ENCODE measurements around the gene SLC1A4. TPM values are rescaled to one million over a fixed set of nuclear protein-coding genes. Genes with fewer than 3 reads are reported as not detected.
A peak's percentile ranks its signal among the peaks of the same experiment; 100 is the strongest.
"Not testable (repeated sequence)": the region's sequence is repeated elsewhere in the genome, so short reads cannot be mapped to it uniquely, and the experiment has no call there.

Gene SLC1A4
- total RNA-seq, 2 donors from 2014 or later = 1.7 to 8.0 TPM

DNA sequence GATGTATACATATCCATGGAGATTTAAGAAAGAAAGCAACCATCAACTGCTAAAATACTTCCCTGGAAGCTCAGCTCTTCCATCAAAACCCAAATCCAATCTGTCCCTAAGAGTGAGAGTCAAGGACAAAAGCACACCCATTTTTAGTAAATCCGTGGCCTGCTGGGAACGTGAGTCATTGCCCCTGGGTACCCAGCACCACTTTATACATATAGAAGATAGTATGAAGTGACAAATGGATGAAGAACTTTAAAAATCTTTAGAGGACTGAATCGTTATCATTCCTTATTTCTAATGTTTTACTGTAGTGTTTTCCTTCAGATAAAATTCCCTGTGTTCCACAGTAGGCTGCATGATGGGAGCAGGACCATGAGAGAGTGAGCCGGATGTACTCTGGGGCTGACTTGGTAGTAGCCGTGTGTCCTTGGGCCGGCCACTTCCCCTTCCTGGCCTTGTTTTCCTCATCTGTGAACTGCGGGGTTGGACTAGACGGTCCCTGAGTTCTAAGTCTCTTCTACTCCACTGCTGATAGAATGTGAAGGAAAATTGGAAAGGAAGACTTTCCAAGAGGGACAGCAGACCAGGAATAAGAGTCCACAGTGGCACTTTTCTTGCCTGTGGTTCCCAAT lies 38.5 kb downstream of the SLC1A4 start:
- no peak for DNase-seq
- H3K36me3 Mint-ChIP-seq (ENCODE audit: low read depth) = no peaks in the 10 kb centered on the region
- no peak for ATAC-seq
- H3K9me3 ChIP-seq (ENCODE audit: control insufficient read depth, low read length, poor library complexity, severe bottlenecking) = no peaks in the 10 kb centered on the region
- H3K27ac Mint-ChIP-seq = no peak overlapping the region
- H3K4me3 Mint-ChIP-seq = no peak overlapping the region
- H3K27me3 Mint-ChIP-seq = no peaks in the 10 kb centered on the region
- peaks cover 23% of the 10 kb centered on the region for H3K4me1 Mint-ChIP-seq

DNA sequence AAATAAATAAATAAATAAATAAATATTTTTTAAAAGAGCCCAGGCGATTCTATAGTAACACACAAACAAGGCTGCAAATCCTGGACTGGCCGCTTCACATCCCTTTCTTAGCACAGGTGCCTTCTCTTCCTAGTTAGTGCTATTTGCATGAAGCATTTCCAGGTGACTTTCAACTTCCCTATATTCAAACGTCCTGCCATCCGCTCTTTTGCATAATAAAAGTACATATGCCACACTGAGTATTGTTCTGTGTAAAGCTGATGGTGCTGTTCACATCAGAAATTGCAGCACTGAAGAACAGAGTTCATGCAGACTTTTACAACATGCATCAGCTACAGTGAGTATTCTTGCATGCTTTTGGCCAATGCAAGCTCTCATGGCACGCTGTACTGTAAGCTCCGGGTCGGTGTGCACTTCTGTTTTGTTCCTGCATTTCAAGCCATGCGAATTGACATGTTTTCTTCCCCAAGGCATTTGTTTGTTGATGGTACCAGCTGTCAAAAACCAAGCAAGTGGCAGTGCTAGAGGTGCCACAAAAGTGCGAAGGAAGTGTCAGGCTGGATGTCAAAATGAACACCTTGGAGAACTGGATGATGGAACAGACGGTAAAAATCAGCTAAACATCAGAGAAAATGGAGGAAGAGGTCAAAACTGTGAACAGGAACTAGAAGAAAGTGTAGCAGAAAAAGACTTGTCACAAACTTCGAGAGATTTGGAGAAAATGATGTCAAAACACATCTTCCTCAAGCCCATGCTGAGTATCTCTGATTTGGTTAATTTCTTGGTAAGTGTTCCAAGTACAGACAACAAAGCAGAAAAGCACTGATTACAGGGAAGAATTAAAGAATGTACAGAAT lies 41.5 kb downstream of the SLC1A4 start:
- DNase-seq (no peak), ATAC-seq (peak; percentile 39)
- Mint-ChIP-seq H3K4me1 (peaks cover 25% of the 10 kb centered on the region), H3K4me3 (peak overlapping the region; percentile 82), H3K36me3 (ENCODE audit: low read depth) (peaks cover 4% of the 10 kb centered on the region), H3K27ac (peak overlapping the region; percentile 87), H3K27me3 (no peaks in the 10 kb centered on the region)
- H3K9me3 ChIP-seq (ENCODE audit: control insufficient read depth, low read length, poor library complexity, severe bottlenecking) = no peaks in the 10 kb centered on the region

DNA sequence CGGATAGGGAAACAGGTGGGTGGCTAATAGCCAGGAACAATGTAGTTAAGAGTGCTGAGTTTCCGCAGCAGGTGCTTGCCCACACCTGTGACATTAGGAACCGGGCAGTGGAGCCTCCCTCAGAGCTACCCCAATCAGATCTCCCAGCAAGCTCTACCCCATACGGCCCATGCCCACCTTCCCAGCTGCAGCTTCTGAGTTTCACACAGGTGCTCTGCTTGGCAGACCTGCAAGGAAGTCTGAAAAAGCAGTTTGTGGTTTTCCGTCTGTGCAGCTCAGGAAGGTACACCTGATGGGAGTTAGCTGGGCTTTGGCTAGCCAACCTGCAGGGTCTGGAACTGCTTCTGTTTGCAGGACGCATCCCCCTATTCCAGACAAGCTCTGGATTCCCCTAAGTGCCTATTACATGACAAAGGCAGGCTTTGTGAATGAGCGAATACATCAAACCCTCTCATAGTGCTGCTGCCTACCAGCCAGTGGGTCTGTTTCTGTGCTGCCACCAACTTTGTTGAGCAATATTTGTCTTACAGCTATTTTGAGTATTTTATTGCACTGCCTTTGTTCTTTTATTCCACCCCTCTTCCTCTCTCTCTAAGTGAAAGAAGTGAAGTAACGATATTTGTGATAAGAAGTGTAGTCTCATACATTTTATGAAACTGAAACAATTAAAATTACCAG lies 42.3 kb downstream of the SLC1A4 start:
- ATAC-seq = peak; percentile 57
- H3K9me3 ChIP-seq (ENCODE audit: control insufficient read depth, low read length, poor library complexity, severe bottlenecking) = no peaks in the 10 kb centered on the region
- H3K4me3 Mint-ChIP-seq = peak overlapping the region; percentile 82
- no peak for DNase-seq
- H3K4me1 Mint-ChIP-seq = peaks cover 25% of the 10 kb centered on the region
- H3K27ac Mint-ChIP-seq = peak overlapping the region; percentile 87
- H3K27me3 Mint-ChIP-seq = no peaks in the 10 kb centered on the region
- peaks cover 4% of the 10 kb centered on the region for H3K36me3 Mint-ChIP-seq (ENCODE audit: low read depth)

DNA sequence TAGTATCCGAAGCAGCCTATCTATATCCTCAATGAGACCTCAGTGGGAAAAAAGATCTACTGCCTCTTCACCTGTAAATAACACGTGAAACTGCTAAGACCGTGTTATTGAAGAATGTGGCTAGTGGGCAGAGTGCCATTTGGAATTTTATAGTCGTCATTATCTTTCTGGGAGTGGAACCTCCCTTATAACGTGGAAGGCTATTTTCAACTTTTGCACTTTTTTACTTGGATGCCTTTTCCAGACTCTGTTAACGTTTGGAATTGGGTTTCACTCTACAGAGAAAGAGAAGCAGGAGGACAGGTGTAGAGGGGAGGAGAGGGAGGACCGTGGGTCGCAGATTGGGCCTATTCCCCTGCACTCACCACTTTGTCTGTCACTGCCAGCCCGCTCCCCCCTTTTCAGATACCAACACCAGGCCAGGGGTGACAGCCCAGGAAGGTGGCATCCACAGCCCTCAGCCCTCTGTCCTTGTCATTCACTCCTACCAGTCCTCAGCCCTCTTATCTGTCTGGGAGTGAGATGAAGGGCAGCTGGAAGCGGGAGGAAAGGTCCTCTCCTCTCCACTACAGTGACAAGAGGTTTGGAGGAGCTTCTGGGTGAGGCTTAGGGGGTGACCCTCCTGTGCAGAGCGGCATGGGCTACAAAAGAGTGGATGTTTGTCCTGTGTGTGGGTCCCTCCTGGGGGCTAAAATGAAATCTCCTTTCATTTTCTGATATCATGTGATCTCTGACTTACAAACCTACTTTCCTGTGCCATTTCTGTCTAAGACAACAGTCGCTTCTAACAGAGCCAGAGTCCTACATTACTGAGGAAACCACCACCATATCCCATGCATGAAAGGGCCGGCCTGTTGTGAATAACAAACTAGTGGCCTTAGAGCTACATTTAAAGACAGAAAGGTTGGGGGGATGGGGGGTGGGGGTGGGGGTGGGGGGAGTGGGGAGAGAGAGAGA lies 43.1 kb downstream of the SLC1A4 start:
- Mint-ChIP-seq H3K4me1 (peaks cover 25% of the 10 kb centered on the region), H3K4me3 (peak overlapping the region; percentile 82), H3K36me3 (ENCODE audit: low read depth) (peaks cover 4% of the 10 kb centered on the region), H3K27me3 (no peaks in the 10 kb centered on the region), H3K27ac (peak overlapping the region; percentile 87)
- no peak for ATAC-seq
- H3K9me3 ChIP-seq (ENCODE audit: control insufficient read depth, low read length, poor library complexity, severe bottlenecking) = no peaks in the 10 kb centered on the region
- DNase-seq = no peak

DNA sequence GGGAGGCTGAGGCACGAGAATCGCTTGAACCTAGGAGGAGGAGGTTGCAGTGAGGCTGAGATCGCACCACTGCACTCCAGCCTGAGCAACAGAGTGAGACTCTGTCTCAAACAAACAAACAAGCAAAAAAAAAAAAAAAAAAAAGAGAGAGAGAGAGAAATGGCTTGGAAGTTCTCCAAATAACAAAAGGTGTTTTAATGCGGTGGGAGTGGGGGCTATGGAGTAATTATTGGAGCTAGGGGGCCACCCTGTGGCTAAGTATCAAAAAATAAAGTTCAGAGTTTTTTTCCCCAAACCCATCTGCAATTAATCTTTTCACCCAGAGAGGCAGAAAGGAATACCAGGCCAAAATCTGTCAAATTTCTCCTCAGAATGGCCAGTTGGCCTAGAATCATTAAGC lies 44.0 kb downstream of the SLC1A4 start:
- Mint-ChIP-seq H3K27ac (peak overlapping the region; percentile 47), H3K36me3 (ENCODE audit: low read depth) (peaks cover 6% of the 10 kb centered on the region), H3K27me3 (no peaks in the 10 kb centered on the region), H3K4me1 (peaks cover 25% of the 10 kb centered on the region), H3K4me3 (no peak overlapping the region)
- H3K9me3 ChIP-seq (ENCODE audit: control insufficient read depth, low read length, poor library complexity, severe bottlenecking) = no peaks in the 10 kb centered on the region
- DNase-seq (no peak), ATAC-seq (no peak)

DNA sequence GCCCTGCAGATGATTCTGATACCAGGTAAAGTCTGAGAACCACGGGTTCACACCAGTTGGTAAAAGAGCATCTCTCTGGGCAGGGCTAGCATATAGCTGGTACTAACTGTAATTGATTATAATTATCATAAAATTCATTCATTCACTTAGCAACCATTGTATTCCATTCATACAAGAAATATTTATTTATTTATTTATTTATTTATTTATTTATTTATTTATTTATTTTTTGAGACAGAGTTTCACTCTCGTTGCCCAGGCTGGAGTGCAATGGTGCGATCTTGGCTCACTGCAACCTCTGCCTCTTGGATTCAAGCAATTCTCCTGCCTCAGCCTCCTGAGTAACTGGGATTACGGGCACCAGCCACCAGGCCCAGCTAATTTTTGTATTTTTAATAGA lies 44.5 kb downstream of the SLC1A4 start:
- not testable (repeated sequence) for H3K27me3 Mint-ChIP-seq
- peak overlapping the region; percentile 47 for H3K27ac Mint-ChIP-seq

DNA sequence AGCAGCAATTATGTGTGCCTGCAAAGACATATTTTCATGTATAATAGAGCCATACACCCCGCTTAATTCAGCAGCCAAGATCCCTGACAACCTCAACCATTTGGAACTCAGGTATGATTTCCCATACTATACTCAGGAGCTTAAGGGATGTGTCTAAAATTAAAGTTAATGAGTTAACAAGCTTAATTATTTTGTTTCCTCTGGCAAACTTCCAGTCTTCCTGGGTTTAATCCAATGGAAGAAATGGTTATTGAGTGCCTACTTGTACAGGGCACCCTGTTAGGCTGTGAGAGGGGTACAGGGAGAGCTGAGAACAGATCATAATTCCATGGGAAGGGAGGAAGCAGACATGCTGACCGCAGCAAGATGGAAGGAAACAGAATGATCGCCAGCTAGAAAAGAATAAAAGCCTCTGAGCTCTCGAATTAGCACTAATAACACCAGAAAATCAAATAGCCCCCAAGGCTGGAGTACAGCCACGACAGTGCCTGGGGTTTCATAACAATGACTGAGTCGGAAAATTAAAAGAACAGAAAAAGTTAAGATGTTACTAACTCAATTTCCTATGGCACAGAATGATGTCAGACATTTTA lies 46.2 kb downstream of the SLC1A4 start:
- DNase-seq (no peak), ATAC-seq (no peak)
- H3K4me3 Mint-ChIP-seq = no peak overlapping the region
- peaks cover 7% of the 10 kb centered on the region for H3K36me3 Mint-ChIP-seq (ENCODE audit: low read depth)
- no peaks in the 10 kb centered on the region for H3K9me3 ChIP-seq (ENCODE audit: control insufficient read depth, low read length, poor library complexity, severe bottlenecking)
- no peaks in the 10 kb centered on the region for H3K27me3 Mint-ChIP-seq
- H3K4me1 Mint-ChIP-seq = peaks cover 31% of the 10 kb centered on the region
- H3K27ac Mint-ChIP-seq = no peak overlapping the region

More for the DNA sequence above, 44.5 kb downstream of the SLC1A4 start:
- ATAC-seq; H3K36me3 Mint-ChIP-seq (ENCODE audit: low read depth); H3K4me3 Mint-ChIP-seq; H3K9me3 ChIP-seq (ENCODE audit: control insufficient read depth, low read length, poor library complexity, severe bottlenecking); DNase-seq: not testable (repeated sequence)
- H3K4me1 Mint-ChIP-seq = peaks cover 25% of the 10 kb centered on the region

DNA sequence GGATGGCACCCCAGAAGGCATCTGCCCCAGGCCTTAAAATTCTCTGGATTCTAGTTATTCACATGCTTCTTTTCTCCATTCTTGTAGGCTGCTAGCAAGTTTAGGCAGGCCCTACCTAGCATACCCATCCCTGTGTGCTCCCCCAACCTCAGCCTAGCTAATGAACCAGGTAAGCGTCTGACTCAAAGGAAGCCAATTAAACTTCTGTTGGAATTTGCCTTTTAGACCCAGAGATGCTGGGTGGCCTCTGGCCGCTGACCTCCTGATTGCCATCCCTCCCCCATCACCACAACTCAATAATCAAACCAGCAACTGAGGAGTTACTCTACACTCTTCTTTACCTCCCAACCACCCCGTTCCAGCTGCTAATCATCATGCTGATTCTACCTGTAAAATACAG lies 48.0 kb downstream of the SLC1A4 start:
- Mint-ChIP-seq H3K27ac (no peak overlapping the region), H3K4me3 (no peak overlapping the region), H3K27me3 (no peaks in the 10 kb centered on the region), H3K4me1 (peaks cover 17% of the 10 kb centered on the region), H3K36me3 (ENCODE audit: low read depth) (peaks cover 7% of the 10 kb centered on the region)
- H3K9me3 ChIP-seq (ENCODE audit: control insufficient read depth, low read length, poor library complexity, severe bottlenecking) = no peaks in the 10 kb centered on the region
- no peak for DNase-seq
- ATAC-seq = no peak

DNA sequence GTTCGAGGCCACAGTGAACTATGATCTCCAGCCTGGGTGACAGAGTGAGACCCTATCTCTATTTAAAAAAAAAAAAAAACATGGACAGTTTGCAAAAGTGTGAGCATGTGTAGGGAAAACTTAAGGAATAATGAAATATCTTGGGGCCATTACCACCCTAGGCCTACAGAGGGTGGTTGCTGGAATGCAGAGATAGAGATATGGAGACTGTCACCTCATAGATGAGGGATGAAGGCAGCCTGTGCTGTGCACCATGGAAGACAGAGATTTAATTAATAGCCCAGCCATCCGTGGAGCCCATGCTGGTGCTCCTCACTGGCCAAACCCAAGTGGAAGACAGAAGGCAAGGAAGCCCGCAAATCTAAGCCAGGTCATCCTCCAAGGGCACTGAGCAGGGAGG lies 50.4 kb downstream of the SLC1A4 start:
- Mint-ChIP-seq H3K27me3 (no peaks in the 10 kb centered on the region), H3K36me3 (ENCODE audit: low read depth) (peaks cover 6% of the 10 kb centered on the region), H3K27ac (no peak overlapping the region), H3K4me1 (peaks cover 9% of the 10 kb centered on the region), H3K4me3 (no peak overlapping the region)
- H3K9me3 ChIP-seq (ENCODE audit: control insufficient read depth, low read length, poor library complexity, severe bottlenecking) = no peaks in the 10 kb centered on the region
- ATAC-seq = no peak
- DNase-seq = no peak

DNA sequence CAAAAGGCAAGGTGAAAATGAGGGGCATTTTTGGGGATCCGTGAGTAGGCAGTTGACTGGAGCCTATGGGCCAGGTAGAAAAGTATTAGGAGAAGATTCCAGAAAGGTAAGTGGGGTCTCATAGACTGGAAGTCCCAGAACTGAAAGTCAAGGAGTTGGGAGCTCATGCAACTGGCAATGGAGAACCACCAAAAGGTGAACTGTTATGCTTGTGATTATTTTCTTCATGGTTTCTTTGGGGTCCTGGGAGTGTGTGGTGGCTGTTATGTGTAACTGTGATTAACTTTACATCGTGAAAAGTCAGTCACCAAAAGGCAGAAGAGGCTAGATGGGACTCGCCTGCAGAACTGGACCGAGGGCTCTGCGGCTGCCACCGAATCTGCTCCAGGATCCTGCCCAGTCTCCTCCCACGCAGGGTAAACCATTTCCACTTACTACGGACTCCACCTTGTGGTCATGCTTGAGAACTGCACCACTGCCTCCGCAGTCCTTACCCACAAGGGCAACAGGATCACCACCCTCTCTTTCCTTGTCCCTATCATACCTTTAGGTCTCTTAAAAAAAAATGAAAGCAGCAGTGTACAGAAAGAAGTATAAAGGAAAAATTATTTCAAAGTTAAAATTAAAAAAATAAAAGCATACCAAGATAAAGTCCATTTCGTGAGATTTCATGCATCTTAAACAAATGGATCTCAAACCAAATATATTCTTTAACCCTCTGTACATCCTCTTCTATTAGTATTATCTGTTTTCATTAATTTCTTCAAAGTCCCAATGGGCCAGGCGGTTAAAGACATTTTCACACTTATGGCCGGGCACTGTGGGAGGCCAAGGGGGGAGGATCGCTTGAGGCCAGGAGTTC lies 51.4 kb downstream of the SLC1A4 start:
- no peaks in the 10 kb centered on the region for H3K9me3 ChIP-seq (ENCODE audit: control insufficient read depth, low read length, poor library complexity, severe bottlenecking)
- peaks cover 9% of the 10 kb centered on the region for H3K4me1 Mint-ChIP-seq
- no peak overlapping the region for H3K27ac Mint-ChIP-seq
- DNase-seq = peak; percentile 48 to 66 (median 57)
- peak; percentile 100 for ATAC-seq
- H3K36me3 Mint-ChIP-seq (ENCODE audit: low read depth) = peaks cover 6% of the 10 kb centered on the region
- H3K4me3 Mint-ChIP-seq = no peak overlapping the region
- no peaks in the 10 kb centered on the region for H3K27me3 Mint-ChIP-seq

DNA sequence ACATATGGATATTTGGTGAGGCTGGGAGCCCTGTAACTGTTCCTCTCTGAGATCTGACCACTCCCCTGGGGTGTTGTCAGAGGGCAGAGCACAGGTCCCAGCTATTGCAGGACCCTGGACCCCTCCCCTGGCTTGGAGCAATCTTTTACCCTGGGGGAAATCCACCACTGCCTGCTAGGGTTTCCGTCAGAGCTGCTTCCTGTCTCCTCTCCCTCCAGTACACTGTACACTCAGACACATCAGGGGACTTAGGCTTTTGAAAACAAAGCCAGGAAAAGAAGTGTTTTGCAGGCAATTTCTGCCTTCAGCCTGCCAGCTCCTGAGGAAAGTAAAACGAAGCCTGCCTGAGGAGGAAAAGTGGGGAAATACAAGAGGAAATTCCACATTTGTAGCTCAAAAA lies 53.8 kb downstream of the SLC1A4 start:
- Mint-ChIP-seq H3K36me3 (ENCODE audit: low read depth) (peaks cover 6% of the 10 kb centered on the region), H3K27ac (no peak overlapping the region), H3K4me3 (no peak overlapping the region), H3K27me3 (no peaks in the 10 kb centered on the region), H3K4me1 (peaks cover 9% of the 10 kb centered on the region)
- no peaks in the 10 kb centered on the region for H3K9me3 ChIP-seq (ENCODE audit: control insufficient read depth, low read length, poor library complexity, severe bottlenecking)
- ATAC-seq (no peak), DNase-seq (no peak)

All from T-helper 17 cell (primary cell).